IMR-90 (cell line): ENCODE data around the gene GOLGA8S. TPM values are rescaled to one million over a fixed set of nuclear protein-coding genes. Genes with fewer than 3 reads are reported as not detected.
"Not testable (repeated sequence)": the region's sequence is repeated elsewhere in the genome, so short reads cannot be mapped to it uniquely, and the experiment has no call there.

Experiments used
- ATAC-seq: fragments of 200-7000 bp; cut with Tn5 transposase; 2 replicates; pipeline ENCODE4 v1.9.1; 2020; ENCODE audit warnings: low read depth, mild to moderate bottlenecking, moderate library complexity
- BruUV-seq: library from RNA; stranded (reverse); fragments of 400-500 nt; replicated peaks from 2 replicates; lab custom pipeline; 2021; lab: Mats Ljungman, UMichigan
- CTCF ChIA-PET: fragments of 300-600 bp; formaldehyde crosslinking; extraction: SDS; loops from one replicate; lab custom pipeline; 2021; ENCODE audit warnings: antibody characterized with exemption; lab: Yijun Ruan, JAX
- POLR2A ChIA-PET: fragments of 300-600 bp; sonication (Branson Sonifier 250); formaldehyde crosslinking; loops from one replicate; lab custom pipeline; 2022; ENCODE audit warnings: antibody characterized with exemption; ENCODE audit not compliant: unreplicated experiment; lab: Charles Lee
- DNase-seq: peaks from one replicate; pipeline ENCODE4 v3.0.0; 2013
- H2AFZ ChIP-seq: replicated peaks from 2 replicates; pipeline ENCODE3; 2013; ENCODE audit warnings: low read length, mild to moderate bottlenecking; ENCODE audit not compliant: poor library complexity
- H2AK5ac ChIP-seq: 2 replicates; pipeline ENCODE4 v1.6.1; 2013; ENCODE audit warnings: low read depth, low read length, inconsistent platforms
- H2AK9ac ChIP-seq: replicated peaks from 2 replicates; pipeline ENCODE3; 2013; ENCODE audit warnings: mild to moderate bottlenecking, low read depth, low read length, moderate library complexity; ENCODE audit not compliant: poor library complexity
- H2BK120ac ChIP-seq: 2 replicates; pipeline ENCODE4 v1.6.1; 2013; ENCODE audit warnings: low read depth, low read length, inconsistent platforms
- H2BK15ac ChIP-seq: 3 replicates; pipeline ENCODE4 v1.6.1; 2013; ENCODE audit warnings: low read depth, low read length, inconsistent platforms
- H2BK20ac ChIP-seq: 2 replicates; pipeline ENCODE4 v1.6.1; 2013; ENCODE audit warnings: low read depth, mild to moderate bottlenecking, inconsistent platforms, low read length, moderate library complexity
- H2BK5ac ChIP-seq: 2 replicates; pipeline ENCODE4 v1.6.1; 2013; ENCODE audit warnings: mild to moderate bottlenecking, low read depth, low read length, inconsistent platforms; ENCODE audit not compliant: poor library complexity, severe bottlenecking
- H3K14ac ChIP-seq: replicated peaks from 2 replicates; pipeline ENCODE4 v1.6.1; 2013; ENCODE audit warnings: low read depth, low read length, inconsistent platforms
- H3K18ac ChIP-seq: 2 replicates; pipeline ENCODE4 v1.6.1; 2013; ENCODE audit warnings: low read depth, low read length, control low read depth
- H3K23ac ChIP-seq: 2 replicates; pipeline ENCODE4 v1.6.1; 2013; ENCODE audit warnings: low read depth, low read length, inconsistent platforms
- H3K27ac ChIP-seq: 2 replicates; pipeline ENCODE4 v1.5.1; 2013; ENCODE audit warnings: mild to moderate bottlenecking, control low read depth, low read length; ENCODE audit not compliant: insufficient read depth
- H3K27me3 ChIP-seq: 2 replicates; pipeline ENCODE4 v1.6.1; 2013; ENCODE audit warnings: low read length; ENCODE audit not compliant: control insufficient read depth, insufficient read depth
- H3K36me3 ChIP-seq: 2 replicates; pipeline ENCODE4 v1.6.1; 2013; ENCODE audit warnings: low read length, mixed read lengths; ENCODE audit not compliant: control insufficient read depth, insufficient read depth
- H3K4ac ChIP-seq: 2 replicates; pipeline ENCODE4 v1.6.1; 2013; ENCODE audit warnings: low read depth, low read length, inconsistent platforms
- H3K4me1 ChIP-seq: 2 replicates; pipeline ENCODE4 v1.6.1; 2013; ENCODE audit warnings: low read length, mixed read lengths; ENCODE audit not compliant: control insufficient read depth, insufficient read depth
- H3K4me2 ChIP-seq: 2 replicates; pipeline ENCODE4 v1.6.1; 2013; ENCODE audit warnings: low read depth, mild to moderate bottlenecking, control low read depth, low read length, moderate library complexity
- H3K4me3 ChIP-seq: 2 replicates; pipeline ENCODE4 v1.5.1; 2013; ENCODE audit warnings: low read depth, mild to moderate bottlenecking, control low read depth, low read length, moderate library complexity; ENCODE audit not compliant: insufficient read depth
- H3K56ac ChIP-seq: 2 replicates; pipeline ENCODE4 v1.6.1; 2013; ENCODE audit warnings: low read length, inconsistent platforms; ENCODE audit not compliant: insufficient read depth; ENCODE audit errors: extremely low read depth
- H3K79me1 ChIP-seq, 2 experiments: 2 replicates each; pipeline ENCODE4 v1.6.1; 2013; ENCODE audit warnings: low read length in 2 of 2, inconsistent platforms in 1 of 2, low read depth in 1 of 2
- H3K9ac ChIP-seq: 2 replicates; pipeline ENCODE4 v1.6.1; 2013; ENCODE audit warnings: low read depth, low read length, control low read depth
- H3K9me1 ChIP-seq: 2 replicates; pipeline ENCODE4 v1.6.1; 2013; ENCODE audit warnings: low read length, inconsistent platforms; ENCODE audit not compliant: insufficient read depth
- H3K9me3 ChIP-seq: 2 replicates; pipeline ENCODE4 v1.6.1; 2013; ENCODE audit warnings: low read length; ENCODE audit not compliant: control insufficient read depth, insufficient read depth
- H4K20me1 ChIP-seq: 2 replicates; pipeline ENCODE4 v1.6.1; 2013; ENCODE audit warnings: low read length, inconsistent platforms; ENCODE audit not compliant: insufficient read depth
- H4K5ac ChIP-seq: 2 replicates; pipeline ENCODE4 v1.6.1; 2013; ENCODE audit warnings: mild to moderate bottlenecking, low read depth, low read length, control low read depth
- H4K8ac ChIP-seq, 2 experiments: 2 replicates each; pipeline ENCODE4 v1.6.1; 2013; ENCODE audit warnings: low read depth in 2 of 2, low read length in 2 of 2, control low read depth in 1 of 2, inconsistent platforms in 1 of 2
- H4K91ac ChIP-seq: 2 replicates; pipeline ENCODE4 v1.6.1; 2013; ENCODE audit warnings: low read depth, low read length, inconsistent platforms; ENCODE audit not compliant: insufficient read depth
- WGBS, 2 experiments: methylation state at CpG; one replicate each; pipeline versions ENCODE4 v1.1.5 to v1.1.7; 2013; ENCODE audit warnings: missing lambda C conversion rate in 2 of 2; ENCODE audit not compliant: insufficient read length in 1 of 2; ENCODE audit errors: extremely low coverage in 2 of 2; 5-methylcytosine and 5-hydroxymethylcytosine counted together
- dilution Hi-C: fragments of 300-500 bp; cut with HindIII; formaldehyde crosslinking; loops from one replicate; pipeline ENCODE4 v1.14.3; 2018; ENCODE audit warnings: low sequenced_read_pairs; ENCODE audit not compliant: unreplicated experiment
- in situ Hi-C: fragments of 300-500 bp; cut with MboI; formaldehyde crosslinking; loops from 3 replicates; pipeline ENCODE4 v1.14.3; 2019; ENCODE audit warnings: low sequenced_read_pairs, inconsistent platforms, mixed read lengths
- intact Hi-C: fragments of 100-400 bp; cut with micrococcal nuclease; formaldehyde crosslinking; loops from 2 replicates; pipeline ENCODE4 v1.10.0; 2022
- polyA plus RNA-seq, 3 experiments: library from polyadenylated mRNA; depleted of rRNA; stranded (reverse); fragments of >200 nt; gene quantifications; 2 replicates each; pipeline ENCODE4 v1.2.3, GENCODE V29; 2012; ENCODE audit warnings: low replicate concordance in 1 of 3
- total RNA-seq: library from RNA; depleted of rRNA; stranded (reverse); fragments of >200 nt; gene quantifications from 2 replicates; pipeline ENCODE4 v1.2.3, GENCODE V29; 2012

The GOLGA8S gene
- total and polyA plus RNA-seq, 2 of the 4 experiments (the other 2 are of a cell fraction), result under 0.01 to 0.03 TPM

- H2BK120ac ChIP-seq, H3K14ac ChIP-seq, H2AFZ ChIP-seq, H4K5ac ChIP-seq, H2AK5ac ChIP-seq, H2BK20ac ChIP-seq, H2AK9ac ChIP-seq, DNase-seq, H3K4me3 ChIP-seq, H2BK15ac ChIP-seq, H4K20me1 ChIP-seq, ATAC-seq, H3K9me3 ChIP-seq, H3K27me3 ChIP-seq, H3K56ac ChIP-seq, H3K4me2 ChIP-seq, H3K4me1 ChIP-seq, BruUV-seq, H3K23ac ChIP-seq, H3K9ac ChIP-seq, H3K18ac ChIP-seq, H3K4ac ChIP-seq, CTCF ChIA-PET, H3K9me1 ChIP-seq, POLR2A ChIA-PET, H3K27ac ChIP-seq, H4K91ac ChIP-seq, H4K8ac ChIP-seq, intact Hi-C loops, in situ Hi-C loops, H2BK5ac ChIP-seq, dilution Hi-C loops: not testable (repeated sequence)
- WGBS, 2 experiments, result no CpG with 5 or more reads among the region's 7 CpGs
- Histone ChIP-seq H3K79me1 (peaks cover 9 to 19% of the 10 kb centered on the region in 2 experiments), H3K36me3 (peaks cover 24% of the 10 kb centered on the region)
Measured at GRCh38 chr15:23305921-23306320, 48.6 kb upstream of the GOLGA8S start.

- POLR2A ChIA-PET, H3K27ac ChIP-seq, H3K14ac ChIP-seq, H3K27me3 ChIP-seq, H3K23ac ChIP-seq, ATAC-seq, dilution Hi-C loops, H4K91ac ChIP-seq, H2AFZ ChIP-seq, H4K8ac ChIP-seq, H2BK15ac ChIP-seq, H3K4ac ChIP-seq, H2BK20ac ChIP-seq, H2AK9ac ChIP-seq, BruUV-seq, H3K56ac ChIP-seq, H3K4me2 ChIP-seq, H2BK120ac ChIP-seq, H3K9me3 ChIP-seq, H3K9ac ChIP-seq, H4K20me1 ChIP-seq, H2BK5ac ChIP-seq, H3K9me1 ChIP-seq, H4K5ac ChIP-seq, H3K4me3 ChIP-seq, CTCF ChIA-PET, DNase-seq, in situ Hi-C loops, H3K18ac ChIP-seq, H2AK5ac ChIP-seq, intact Hi-C loops, H3K4me1 ChIP-seq: not testable (repeated sequence)
- Histone ChIP-seq H3K79me1 (peaks cover 3 to 11% of the 10 kb centered on the region in 2 experiments), H3K36me3 (peaks cover 26% of the 10 kb centered on the region)
- no CpG with 5 or more reads among the region's 13 CpGs for WGBS, 2 experiments
Measured at GRCh38 chr15:23311233-23311632, 43.3 kb upstream of the GOLGA8S start.
